ENCODE measurements around the gene FOXL3.

FOXL3 gene

DNA sequence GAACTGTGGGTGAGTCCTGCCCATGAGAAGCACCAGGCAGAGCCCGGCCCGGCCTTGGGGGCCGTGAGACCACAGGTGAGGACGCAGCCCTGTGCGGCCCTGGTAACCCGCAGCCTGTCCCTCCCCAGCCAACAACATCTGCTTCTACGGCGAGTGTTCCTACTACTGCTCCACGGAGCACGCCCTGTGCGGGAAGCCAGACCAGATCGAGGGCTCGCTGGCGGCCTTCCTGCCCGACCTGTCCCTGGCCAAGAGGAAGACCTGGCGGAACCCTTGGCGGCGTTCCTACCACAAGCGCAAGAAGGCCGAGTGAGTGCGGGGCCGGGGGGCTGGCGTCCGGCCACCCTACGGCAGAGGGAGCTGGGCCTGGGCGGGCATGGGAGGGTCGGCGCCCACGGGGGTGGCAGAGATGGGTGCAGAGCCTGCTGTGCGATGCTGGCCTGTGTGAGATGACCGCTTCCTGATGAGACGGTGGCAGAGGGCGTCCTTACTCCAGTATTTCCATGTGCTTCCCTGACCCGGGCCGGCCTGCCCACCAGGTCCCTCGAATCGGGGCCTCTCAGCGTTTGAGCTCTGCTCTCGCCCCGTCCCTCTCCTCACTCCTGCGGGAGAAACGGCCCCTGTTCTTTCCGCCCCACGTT lies 34.1 kb upstream of the FOXL3 start:
- DNase-seq: no peak

DNA sequence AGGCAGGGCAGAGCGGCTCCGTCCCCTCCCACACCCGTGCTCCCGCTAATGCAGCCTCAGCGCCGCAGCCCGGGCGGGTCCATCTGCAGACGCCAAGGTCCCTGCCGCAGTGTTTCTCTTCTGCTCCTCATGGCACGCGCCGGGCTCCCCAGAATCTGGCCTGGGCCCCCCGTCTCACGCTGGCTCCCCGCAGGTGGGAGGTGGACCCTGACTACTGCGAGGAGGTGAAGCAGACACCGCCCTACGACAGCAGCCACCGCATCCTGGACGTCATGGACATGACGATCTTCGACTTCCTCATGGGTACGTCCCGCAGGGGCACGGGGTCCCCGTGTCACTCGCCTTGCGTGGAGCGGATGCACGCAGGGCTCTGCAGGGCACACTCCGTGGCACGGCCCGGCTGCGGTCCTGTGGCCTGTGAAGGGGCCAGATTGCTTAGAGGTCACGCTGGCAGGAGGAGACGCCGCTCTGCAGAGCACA lies 33.5 kb upstream of the FOXL3 start:
- DNase-seq: no peak

DNA sequence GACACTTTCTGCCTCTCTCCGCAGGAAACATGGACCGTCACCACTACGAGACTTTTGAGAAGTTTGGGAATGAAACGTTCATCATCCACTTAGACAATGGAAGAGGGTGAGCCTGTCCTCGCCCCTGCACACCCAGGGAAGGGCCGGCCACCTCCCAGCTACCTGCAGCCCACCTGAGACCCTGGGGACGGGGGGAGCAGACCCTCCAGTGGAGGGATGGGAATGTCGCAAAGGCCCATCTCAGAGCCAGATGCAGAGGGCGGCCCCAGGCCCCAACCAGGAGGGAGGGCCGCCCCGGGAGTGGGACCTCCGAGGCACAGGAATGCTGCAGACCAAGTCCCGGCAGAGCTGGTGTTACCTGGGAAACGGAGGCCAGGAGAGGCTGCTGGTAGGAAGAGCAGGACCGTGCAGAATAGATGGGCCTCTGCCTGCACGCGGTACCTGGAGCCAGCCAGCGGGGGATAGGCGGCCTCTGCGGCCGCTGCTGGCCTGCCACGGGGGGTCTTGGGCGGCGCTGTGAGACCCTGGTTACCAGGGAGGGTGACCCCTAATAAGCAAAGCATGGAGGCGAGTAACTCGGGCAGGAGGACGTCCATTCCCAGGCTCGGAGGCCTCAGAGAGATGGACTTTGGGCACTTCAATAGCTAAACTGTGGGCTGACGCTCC lies 32.9 kb upstream of the FOXL3 start:
- no peak for DNase-seq

- no peak for DNase-seq
Measured at GRCh38 chr7:257647-257992, 32.4 kb upstream of the FOXL3 start.

DNA sequence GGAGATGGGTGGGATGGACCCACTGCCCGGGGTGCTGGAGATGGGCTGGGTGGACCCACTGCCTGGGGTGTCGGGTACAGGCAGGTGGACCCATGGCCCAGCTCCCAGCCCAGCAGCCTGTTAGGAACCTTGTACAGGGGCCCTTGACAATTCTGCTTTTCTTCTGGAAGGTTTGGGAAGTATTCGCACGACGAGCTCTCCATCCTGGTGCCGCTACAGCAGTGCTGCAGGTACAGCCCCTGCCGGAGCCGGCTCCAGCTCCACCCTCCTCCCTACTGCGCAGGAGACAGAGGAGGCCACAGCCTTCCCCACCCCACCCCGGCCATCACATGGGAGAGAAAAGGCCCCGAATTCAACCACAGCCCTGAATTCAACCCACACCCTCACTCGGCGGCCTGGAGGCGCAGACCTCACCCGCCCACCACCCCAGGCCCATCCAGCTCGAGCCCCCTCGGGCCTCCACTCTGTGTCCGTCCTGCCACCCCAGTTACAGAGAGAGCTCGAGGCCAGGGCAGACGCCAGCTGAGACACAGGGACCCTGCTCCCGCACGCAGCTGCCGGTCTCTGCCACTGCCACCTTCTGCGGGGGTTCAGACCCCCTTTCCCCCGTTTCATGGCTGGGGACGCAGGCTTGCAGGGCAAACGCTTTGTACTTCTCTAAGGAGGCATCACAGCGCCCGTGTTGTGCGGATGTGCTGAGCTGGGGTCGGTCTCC lies 31.3 kb upstream of the FOXL3 start:
- no peak for DNase-seq

DNA sequence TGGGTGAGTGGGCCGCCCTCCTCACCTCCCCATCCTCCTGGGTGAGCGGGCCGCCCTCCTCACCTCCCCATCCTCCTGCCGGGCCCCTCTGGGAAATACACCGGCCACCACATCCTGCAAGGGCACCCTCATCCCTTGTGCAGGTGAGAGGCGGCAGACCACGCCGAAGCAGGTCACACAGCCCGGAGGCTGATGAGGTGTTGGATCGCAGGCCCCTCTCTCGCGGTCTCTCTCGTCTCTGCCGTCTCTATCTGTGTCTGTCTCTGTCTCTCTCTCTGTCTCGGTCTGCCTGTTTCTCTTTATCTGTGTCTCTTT lies 30.8 kb upstream of the FOXL3 start:
- DNase-seq: no peak

- DNase-seq: no peak
Measured at GRCh38 chr7:259751-260405, 30.1 kb upstream of the FOXL3 start.

DNA sequence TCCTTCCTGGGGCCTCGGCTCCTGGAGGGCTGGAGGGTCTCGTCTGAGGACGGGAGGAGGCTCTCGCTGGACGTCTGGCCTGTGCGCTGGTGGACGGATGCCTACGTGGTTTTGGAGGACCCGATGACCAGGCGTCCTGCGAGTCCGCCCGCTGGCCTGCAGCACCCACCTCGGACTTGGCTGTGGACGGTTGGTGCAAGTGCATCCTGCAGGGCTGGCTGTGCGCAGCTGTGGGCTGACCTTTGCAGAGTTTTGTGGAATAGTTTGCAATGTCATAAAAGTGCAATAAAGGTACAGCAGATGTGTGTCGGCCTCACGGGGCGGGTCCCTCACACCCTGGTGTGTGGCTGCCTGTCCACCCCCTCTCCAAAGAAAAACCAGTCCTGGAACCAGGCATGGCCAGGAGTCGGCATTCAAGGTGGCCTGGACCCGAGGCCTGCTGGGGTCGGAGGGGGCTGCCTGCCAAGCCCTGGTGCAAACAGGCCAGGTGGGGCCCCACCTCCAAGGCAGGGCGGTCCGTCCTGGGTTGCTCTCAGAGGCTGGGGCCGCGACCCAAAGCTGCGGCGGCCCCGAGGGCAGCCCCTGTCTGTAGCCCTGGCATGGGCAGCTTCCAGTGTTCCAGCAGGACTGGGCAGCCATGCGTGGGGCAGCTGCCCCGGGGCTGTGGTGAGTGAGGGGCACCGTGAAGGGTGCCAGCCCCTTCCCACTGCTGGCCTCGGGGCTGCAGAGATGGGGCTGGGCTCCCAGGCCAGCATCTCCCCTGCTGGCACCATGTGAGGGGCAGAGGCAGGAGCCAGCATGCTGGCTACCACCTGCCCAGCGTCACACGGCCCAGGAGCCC lies 29.3 kb upstream of the FOXL3 start:
- DNase-seq: no peak

GRCh38 chr7:261341-262250 lies 28.4 kb upstream of the FOXL3 start:
- DNase-seq: no peak

DNA sequence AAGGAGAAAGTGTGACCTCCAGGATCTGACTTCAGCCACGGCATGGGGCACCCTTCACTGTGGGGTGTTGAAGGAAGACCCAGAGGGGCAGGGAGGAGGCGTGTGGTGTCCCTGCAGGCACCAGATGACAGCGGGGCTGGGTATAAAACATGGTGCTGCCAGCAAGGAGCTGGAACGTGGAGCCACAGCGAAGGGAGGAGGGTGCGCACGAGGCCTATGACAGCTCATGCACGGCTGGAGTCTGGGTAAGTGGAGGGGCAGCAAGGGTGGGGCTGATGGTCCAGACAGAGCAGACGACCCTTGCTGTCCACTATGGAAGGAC lies 27.8 kb upstream of the FOXL3 start:
- DNase-seq: no peak

DNA sequence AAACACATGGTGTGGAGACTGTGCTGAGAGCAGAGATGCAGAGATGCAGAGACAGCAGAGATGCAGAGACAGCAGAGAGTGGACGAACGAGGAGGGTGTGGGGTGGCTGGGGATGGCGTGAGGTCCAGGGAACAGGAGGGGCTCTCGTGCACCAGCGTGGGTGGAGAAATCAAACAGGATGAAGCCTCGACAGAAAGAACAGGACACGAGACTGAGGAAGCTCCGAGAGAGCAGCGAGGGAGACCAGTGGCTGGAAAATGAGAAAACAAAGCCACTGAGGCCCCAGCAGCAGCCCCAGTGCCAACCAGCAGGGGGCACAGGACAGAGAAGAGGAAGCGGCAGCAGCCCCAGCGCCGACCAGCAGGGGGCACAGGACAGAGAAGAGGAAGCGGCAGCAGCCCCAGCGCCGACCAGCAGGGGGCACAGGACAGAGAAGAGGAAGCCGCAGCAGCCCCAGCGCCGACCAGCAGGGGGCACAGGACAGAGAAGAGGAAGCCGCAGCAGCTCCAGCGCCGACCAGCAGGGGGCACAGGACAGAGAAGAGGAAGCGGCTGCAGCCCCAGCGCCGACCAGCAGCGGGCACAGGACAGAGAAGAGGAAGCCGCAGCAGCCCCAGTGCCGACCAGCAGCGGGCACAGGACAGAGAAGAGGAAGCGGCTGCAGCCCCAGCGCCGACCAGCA lies 27.2 kb upstream of the FOXL3 start:
- DNase-seq: peak; percentile 63

- peak; percentile 44 for DNase-seq
Measured at GRCh38 chr7:263483-264351, 26.3 kb upstream of the FOXL3 start.

DNA sequence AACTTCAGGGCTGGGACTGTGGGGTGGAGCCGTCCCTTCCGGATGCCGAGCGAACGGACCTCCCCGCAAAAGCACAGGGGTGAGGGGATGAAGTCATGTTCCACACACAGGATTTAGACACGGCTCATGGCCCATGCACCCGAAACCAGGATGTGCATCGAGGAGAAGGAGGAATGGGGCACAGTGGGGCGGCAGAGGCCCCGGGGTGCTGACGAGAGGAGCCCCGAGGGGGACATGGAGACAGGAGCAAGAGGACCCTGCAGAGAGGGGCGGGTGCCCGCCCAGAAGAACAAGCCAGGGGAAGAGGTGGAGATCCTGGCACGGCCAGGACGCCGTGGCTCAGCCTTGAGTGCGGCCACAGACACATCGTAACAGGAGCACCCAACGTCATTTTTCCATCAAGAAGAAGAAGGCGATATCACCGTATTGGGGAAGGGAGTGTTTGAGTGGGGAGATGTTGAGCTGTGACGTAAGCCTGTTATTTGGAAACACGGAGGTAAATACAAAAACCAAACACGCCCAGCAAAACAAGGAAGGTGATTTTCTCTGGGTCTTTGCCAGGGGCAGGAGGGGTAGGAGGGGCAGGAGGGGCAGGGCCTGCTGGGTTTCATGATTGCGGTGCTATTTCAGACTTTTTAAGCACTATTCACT lies 25.3 kb upstream of the FOXL3 start:
- DNase-seq: no peak

DNA sequence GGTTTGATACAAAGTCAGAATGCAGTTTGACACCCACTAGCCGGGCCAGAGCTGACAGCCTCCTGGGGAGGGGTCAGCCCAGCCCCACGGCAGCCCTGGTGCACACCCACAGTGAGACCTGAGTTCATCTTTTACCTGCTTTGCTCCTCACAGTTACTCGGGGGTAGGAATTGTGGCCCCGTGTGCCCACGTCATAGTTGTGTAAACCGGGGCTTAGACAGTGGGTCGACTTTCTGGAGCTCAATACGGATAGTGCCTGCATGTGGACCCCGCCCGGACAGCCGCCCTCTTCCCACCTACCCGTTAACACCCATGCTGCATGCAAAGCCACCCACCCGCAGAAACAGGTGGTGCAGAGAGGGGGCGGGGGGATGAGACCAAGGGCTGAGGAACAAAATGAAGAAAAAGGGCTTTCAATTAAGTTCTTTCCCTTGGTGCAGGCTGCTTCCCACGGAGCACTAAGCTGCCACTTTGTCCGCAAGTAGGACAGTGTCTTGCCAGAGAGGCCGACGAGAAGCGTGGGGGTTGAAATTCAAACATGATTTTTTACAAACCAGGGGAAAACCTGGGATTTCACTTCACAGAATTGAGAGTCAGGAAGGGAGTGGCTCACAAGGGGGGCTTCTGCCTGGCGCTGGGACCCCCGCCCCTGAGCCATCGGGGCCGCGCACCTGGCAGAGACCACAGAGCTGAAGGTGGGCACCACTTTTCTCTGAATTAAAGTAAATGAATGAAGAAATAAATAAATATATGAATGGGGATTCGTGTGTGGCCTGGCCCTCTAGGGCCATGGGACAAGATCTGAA lies 24.6 kb upstream of the FOXL3 start:
- no peak for DNase-seq

DNA sequence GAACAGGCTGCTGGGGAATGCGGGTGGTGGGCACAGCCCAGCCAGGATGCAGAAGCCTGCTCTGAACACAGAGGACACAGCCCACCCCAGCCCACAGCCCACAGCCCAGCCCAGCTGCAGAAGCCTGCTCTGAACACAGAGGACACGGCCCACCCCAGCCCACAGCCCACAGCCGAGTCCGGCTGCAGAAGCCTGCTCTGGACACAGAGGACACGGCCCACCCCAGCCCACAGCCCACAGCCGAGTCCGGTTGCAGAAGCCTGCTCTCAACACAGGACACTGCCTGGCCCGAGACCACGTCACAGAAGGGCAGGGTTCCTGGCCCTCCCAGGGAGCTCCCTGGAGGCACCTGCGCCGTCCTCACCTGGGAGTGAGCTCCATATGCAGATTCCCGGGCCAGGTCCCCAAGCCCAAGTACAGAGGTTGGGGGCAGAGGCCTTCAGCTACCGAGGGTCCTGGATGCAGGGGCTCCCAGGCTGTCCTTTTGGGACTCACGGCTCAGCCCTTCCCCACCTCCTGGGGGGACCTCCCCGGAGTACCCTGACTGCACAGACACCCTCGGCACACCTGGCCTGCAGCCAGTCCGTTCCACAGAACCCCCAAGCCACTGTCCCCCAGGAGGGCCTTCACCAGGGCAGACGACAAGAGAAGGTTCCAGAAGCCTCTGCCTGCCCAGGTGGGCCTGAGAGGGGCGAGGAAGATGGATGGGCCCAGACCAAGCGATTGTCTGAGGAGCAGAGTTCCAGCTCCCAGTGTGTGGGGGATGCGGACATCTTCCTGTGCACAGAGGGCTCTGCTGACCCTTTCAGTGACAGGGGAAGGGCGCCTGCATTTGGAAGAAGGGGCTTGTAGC lies 23.7 kb upstream of the FOXL3 start:
- no peak for DNase-seq

DNA sequence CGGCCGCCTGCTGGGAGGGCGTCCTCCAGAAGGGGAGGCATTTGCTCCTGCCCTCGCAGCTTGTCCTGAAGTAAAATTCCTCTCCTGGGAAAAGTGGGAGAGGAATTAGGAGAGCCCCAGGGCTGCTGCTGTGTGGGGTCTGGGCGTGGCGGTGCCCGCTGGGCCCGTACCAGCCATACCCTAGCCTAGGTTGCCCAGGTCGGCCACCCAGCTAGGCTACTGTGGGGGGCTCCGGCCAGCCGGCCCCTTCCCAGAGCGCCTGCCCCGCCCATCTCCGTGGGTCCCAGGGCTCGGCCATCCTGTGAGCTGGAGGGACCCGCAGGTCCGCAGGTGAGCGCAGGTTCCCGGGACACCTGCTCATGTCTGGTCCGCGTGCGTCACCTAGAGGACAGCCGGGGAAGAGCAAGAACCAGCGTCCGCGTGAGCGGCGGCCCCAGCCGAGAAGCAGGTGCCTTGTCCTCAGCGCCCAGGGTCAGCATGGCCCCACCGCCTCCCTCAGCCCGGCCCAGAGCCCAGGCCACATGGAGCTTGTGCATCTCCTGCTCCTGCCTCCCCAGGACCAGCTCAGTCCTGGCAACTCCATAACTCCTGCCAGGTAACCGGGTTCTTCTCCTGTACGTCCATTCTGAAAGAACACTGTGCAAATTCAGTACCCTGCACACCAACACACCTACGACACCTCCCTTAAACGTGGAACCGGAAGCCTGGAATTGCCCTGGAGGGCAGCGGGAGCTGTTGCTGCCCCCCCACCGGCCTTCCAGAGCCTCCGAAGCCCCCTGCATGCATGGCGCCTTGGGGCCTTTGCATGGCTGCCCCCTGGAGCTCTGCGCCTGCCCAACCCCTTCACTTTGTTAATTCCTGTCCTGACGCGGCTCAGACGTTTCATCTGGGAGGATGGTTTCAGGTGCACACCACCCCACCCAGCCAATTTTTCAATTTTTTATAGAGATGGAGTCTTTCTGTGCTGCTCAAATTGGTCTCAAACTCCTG lies 22.8 kb upstream of the FOXL3 start:
- no peak for DNase-seq

DNA sequence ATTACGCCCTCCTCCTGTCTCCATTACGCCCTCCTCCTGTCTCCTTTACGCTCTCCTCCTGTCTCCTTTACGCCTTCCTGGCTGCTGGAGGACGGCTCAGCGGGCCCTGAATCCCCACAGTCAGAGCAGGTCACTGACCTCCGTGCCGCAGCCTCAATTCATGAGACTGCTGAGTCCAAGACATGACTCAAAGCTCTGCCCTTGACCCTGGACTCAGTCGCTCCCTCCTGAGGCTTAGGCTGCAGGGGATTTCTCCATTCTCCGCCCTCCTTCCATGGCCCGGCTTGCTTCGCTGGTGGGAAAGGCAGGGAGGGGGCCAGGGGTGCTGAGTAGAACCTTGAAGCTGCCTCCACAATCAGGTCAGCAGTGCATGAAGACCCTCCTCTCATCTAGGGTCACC lies 21.0 kb upstream of the FOXL3 start:
- DNase-seq: no peak

Measured in activated T-cell treated with anti-CD3 and anti-CD28 coated beads, Interleukin-2, amount 50 U/mL, for 1 hour (primary cell).